GM20431 (cell line): ENCODE measurements around the gene LGALSL.

Experiments used
- in situ Hi-C: fragments of 300-500 bp; cut with MseI, MboI; formaldehyde crosslinking; loops from one replicate; pipeline ENCODE4 v1.15.0; 2020; ENCODE audit warnings: low sequenced_read_pairs; ENCODE audit not compliant: unreplicated experiment

Gene LGALSL

DNA sequence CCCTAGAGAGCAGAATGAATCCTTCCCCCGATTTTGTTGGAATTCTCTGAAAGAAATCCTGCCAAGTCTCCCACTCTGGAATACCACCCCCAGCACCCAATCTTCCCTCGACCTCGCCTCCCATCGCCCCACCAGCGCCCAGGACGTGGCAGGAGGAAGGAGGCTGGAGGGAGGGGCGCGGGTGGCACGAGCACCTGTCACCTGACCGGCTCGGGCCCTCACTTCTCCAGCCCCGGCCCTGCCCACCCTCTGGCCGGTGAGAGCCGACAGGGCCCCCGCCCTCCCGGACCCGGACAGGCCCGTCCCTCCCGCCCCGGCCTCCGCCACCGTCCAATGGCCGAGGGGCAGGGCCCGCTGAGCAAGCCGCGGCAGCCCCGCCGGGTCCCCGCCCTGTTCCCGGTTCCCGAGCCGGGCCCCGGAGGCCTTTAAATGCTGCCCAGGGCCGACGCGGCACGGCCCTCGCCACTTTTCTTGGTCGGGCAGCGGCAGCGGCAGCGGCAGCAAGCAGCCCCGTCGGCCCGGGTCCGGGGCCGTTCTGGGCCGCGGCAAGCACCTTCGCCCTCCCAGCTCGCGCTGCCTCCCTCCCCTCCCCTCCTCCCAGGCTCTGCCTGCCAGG, at the start of gene LGALSL:
LGALSL (plus strand) TSS at position 393 of the 616 bp plus-strand sequence. CDS start 384 bp downstream, outside the sequence.
- in situ Hi-C loops, result no loop called here

GRCh38 chr2:64404743-64405142, 49.2 kb upstream of the LGALSL start:
- in situ Hi-C loops, result no loop called here

DNA sequence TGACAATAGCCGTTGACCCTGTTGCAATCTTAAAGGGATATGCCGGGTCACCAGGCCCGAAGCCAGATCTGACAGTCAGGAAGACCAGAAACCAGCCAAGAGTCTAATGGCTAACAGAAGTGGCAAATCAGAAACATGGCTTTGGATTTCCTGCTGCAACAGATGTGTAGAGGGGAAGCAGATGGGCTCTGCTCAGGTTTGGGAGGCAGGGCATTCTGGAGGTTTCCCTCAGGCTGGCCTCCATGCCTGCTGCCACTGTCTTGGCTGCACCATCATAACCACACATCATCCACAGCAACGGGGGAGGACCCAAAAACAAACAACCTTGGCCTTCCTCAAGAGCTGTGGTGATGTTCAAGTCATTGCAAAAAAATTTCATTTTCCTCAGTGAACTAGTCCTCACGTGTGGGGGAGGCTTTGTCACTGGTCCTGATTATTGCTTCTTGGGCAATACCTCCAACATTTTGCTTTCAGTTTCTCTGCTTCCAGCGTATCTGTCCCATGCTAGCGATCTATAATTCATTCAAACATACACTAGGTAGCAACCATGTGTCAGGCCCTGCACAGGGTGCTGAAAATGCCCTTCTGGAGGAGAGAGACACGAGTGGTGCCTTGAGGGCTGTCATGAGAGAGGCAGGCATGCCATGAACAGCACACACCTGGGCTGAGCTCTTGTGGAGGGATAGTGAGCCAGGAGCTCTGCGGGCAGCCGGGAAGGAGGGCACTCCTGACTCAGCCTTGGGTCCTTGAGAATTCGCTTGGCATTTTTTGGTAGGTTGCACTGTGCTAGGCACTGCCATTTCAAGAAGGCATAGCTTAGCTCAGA, 48.2 kb upstream of the LGALSL start:
- in situ Hi-C loops, result no loop called here

- in situ Hi-C loops, result no loop called here
These were observed 47.6 kb upstream of the LGALSL start for GRCh38 chr2:64406407-64406774.

- in situ Hi-C loops, result no loop called here
These were observed 45.9 kb upstream of the LGALSL start for GRCh38 chr2:64408031-64408430.

- in situ Hi-C loops, result no loop called here
These were observed 43.3 kb upstream of the LGALSL start for GRCh38 chr2:64410671-64411070.

GRCh38 chr2:64412671-64413070, 41.3 kb upstream of the LGALSL start:
- in situ Hi-C loops, result no loop called here

- in situ Hi-C loops, result no loop called here
These were observed 39.1 kb upstream of the LGALSL start for GRCh38 chr2:64414736-64415435.

GRCh38 chr2:64417624-64418023, 36.3 kb upstream of the LGALSL start:
- in situ Hi-C loops, result no loop called here

DNA sequence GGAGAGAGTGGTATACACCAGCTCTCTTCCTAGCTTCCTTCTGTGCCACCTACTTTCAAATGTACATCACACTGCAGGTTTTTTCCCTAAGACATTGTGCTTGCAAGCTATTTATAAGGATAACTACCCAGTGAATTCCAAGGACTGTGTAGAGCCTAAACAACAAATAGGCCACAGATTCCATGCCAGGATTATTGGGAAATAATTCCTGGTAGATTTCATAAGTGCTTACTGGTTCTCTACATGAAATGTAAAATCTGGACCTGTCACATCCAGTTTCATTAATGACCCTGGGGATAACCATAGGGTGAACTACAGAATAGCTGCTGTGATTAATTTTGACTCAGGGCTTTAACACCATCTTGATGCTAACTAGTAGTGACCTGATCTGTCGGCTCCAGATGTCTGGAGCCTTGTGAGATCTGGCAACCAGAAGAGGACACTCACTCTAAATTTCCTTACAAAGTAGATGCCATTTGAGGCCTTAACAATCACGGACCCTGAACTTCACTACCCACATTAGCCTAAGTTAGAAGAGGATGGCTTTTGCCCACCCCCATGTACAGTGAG, 34.3 kb upstream of the LGALSL start:
- in situ Hi-C loops, result no loop called here

- in situ Hi-C loops, result no loop called here
These were observed 33.3 kb upstream of the LGALSL start for GRCh38 chr2:64420677-64421076.

- in situ Hi-C loops, result no loop called here
These were observed 32.8 kb upstream of the LGALSL start for GRCh38 chr2:64421201-64421600.

DNA sequence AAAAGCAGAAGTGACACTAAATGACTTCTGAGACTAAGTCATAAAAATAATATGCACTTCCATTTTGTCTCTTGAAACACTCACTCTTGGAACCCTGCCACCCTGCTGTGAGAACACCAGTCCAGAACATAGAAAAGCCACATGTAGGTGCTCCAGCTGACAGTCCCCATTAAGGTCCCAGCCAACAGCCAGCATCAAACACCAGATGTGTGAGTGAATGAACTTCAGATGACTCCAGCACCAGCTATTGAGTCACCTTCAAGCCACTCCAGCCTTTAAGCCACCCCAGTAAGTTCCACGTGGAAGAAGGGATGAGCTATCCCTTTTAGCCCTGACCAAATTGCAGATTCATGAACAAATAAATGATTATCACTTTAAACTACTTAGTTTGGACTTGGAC, 31.5 kb upstream of the LGALSL start:
- in situ Hi-C loops, result no loop called here

DNA sequence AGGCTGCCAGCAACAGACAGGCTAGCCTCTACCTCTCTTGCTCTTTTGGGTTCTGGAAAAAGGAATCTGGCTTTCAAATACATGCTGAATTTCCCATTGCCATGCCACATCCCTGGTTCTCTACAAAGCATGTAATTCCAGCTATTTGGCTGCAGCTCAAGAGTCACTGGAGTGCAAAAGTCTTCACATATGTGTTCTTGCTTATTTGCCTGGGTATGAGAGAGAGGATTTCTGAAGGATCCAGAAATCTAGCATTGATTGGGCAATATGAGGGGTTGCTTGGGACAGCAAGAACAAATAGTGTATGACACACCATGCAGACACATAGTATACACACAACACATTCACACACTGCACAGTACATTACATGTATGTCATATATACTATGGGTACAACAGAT, 30.7 kb upstream of the LGALSL start:
- in situ Hi-C loops, result no loop called here

DNA sequence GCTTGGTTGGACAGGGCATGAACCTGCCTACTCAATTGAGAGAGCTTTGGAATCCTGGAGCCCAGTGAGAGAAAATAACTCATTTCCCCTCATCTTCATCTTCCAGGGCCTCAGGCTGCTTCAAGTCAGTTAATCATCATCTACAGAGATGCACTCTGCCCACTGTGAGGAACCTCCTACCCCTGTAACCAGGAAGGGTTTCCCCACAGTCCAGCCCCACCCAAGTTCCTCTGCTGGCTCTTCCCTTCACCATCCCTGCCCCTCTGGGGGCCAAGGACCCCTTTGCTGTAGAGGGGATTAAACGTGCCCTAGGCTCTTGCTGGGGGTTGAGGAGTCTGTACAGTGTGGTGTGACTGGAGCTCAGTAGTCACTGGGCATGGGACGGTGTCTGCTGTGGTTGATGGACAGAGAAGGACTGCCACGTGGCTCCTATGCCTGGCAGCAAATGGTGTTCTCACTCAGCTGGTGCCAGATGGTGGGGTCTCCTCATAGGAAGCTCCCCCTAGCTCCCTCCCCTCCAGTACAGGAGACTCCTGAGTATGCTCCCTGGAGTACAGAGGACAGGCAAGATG, 29.5 kb upstream of the LGALSL start:
- in situ Hi-C loops, result no loop called here

GRCh38 chr2:64426183-64426952, 27.6 kb upstream of the LGALSL start:
- in situ Hi-C loops, result no loop called here

DNA sequence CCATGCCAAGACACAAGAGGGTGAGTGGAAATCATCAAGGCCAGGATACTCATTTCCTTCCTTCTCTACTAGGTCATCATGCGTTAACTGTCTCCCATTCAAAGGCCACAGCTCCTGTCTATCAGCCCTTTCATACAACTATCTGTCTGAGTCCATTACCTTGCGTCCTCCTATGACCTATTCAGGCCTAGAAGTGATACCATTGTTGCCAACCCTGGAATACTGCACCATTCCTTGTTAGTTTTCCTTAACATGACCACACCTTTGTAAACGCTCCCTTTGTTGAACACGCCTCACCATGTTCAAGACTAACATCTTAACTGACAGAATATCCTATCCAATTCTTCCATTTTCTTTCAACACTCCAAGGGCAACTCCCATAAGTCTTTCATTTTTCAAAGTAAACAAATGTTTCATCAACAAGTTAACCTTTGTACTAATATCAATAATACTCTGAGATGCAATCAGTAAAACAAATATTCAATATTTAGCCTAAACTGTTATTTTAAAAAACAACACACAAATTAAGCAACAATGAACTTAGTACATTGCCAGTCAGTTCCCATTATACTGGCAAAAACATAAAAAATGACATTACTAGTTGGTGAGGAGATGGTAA, 19.8 kb upstream of the LGALSL start:
- in situ Hi-C loops, result no loop called here

- in situ Hi-C loops, result no loop called here
These were observed 16.1 kb upstream of the LGALSL start for GRCh38 chr2:64437883-64438282.

DNA sequence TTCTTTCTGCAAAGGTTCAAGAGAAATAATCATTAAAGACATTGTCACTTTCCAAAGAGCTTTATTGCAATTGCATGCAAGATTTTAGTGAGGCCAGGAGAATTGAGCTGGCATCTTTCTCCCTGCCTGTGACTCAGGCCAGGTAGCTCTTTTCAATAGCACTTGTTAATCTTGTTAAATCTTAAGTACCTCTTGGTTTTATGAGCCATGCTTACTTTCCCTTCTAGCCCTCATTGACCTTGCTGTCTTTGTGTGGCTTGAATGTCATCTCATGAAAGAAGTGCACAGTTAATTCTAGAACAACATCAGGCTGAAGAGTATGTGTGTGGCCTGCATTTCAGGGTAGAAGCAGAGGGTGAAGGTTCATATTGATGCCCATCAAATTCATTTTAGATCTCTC, 14.8 kb upstream of the LGALSL start:
- in situ Hi-C loops, result no loop called here
